ENCODE measurements around the gene CNKSR3. TPM values are rescaled to one million over a fixed set of nuclear protein-coding genes. Genes with fewer than 3 reads are reported as not detected.

CNKSR3 gene
- total and polyA plus RNA-seq, 2 donors from 2014 or later = 13.8 to 63.1 TPM

GRCh38 chr6:154432533-154433476 lies 77.7 kb downstream of the CNKSR3 start:
- no peak overlapping the region for H3K4me3 ChIP-seq (ENCODE audit: low read length in 3 of 3)
- DNase-seq = peak in 2 of 5 donors; percentile 63 to 81
- no peaks in the 10 kb centered on the region for H3K27me3 ChIP-seq (ENCODE audit: control insufficient read depth, insufficient read depth, low read length)
- TF ChIP-seq CTCF (IDR thresholded peaks at IDR 0.05; ENCODE audit: borderline replicate concordance, extremely low read depth, insufficient read depth) = no peak
- H3K27ac ChIP-seq (ENCODE audit: low read depth in 2 of 2, low read length in 2 of 2) = peak overlapping the region in 1 of 2 donors; percentile 41
- H3K36me3 ChIP-seq (ENCODE audit: control insufficient read depth in 2 of 3, insufficient read depth in 3 of 3, low read length in 3 of 3) = peaks cover 10 to 12% (median 11%) of the 10 kb centered on the region in 3 donors
- peak; percentile 42 for FAIRE-seq
- H3K9me3 ChIP-seq (ENCODE audit: control insufficient read depth in 2 of 3, insufficient read depth in 1 of 3, low read length in 3 of 3) = no peaks in the 10 kb centered on the region
- H3K4me1 ChIP-seq (ENCODE audit: control insufficient read depth in 2 of 3, insufficient read depth in 2 of 3, low read depth in 1 of 3, low read length in 3 of 3) = peaks cover 0 to 15% (median 15%) of the 10 kb centered on the region in 3 donors
- no peak overlapping the region for H3K9ac ChIP-seq (ENCODE audit: low read length in 3 of 3)
- intact Hi-C loops (cut with DNase I) = no loop called here

GRCh38 chr6:154430481-154430919 lies 80.0 kb downstream of the CNKSR3 start:
- no peak overlapping the region for H3K9ac ChIP-seq (ENCODE audit: low read length in 3 of 3)

GRCh38 chr6:154429711-154430110 lies 80.8 kb downstream of the CNKSR3 start:
- intact Hi-C loops (cut with DNase I) = no loop called here
- no peak for DNase-seq
- no peak for TF ChIP-seq CTCF (IDR thresholded peaks at IDR 0.05; ENCODE audit: borderline replicate concordance, extremely low read depth, insufficient read depth)
- H3K4me1 ChIP-seq (ENCODE audit: control insufficient read depth in 2 of 3, insufficient read depth in 2 of 3, low read depth in 1 of 3, low read length in 3 of 3) = peaks cover 0 to 15% (median 12%) of the 10 kb centered on the region in 3 donors
- H3K27me3 ChIP-seq (ENCODE audit: control insufficient read depth, insufficient read depth, low read length) = no peaks in the 10 kb centered on the region
- no peak for FAIRE-seq
- H3K9me3 ChIP-seq (ENCODE audit: control insufficient read depth in 2 of 3, insufficient read depth in 1 of 3, low read length in 3 of 3) = no peaks in the 10 kb centered on the region
- no peak overlapping the region for H3K9ac ChIP-seq (ENCODE audit: low read length in 3 of 3)
- H3K27ac ChIP-seq (ENCODE audit: low read depth in 2 of 2, low read length in 2 of 2) = no peak overlapping the region
- no peak overlapping the region for H3K4me3 ChIP-seq (ENCODE audit: low read length in 3 of 3)
- H3K36me3 ChIP-seq (ENCODE audit: control insufficient read depth in 2 of 3, insufficient read depth in 3 of 3, low read length in 3 of 3) = peaks cover 12 to 27% (median 21%) of the 10 kb centered on the region in 3 donors

More at GRCh38 chr6:154430481-154430919, 80.0 kb downstream of the CNKSR3 start:
- TF ChIP-seq CTCF (IDR thresholded peaks at IDR 0.05; ENCODE audit: borderline replicate concordance, extremely low read depth, insufficient read depth) = no peak
- Histone ChIP-seq H3K27ac (ENCODE audit: low read depth in 2 of 2, low read length in 2 of 2) (peak overlapping the region in 1 of 2 donors; percentile 41), H3K36me3 (ENCODE audit: control insufficient read depth in 2 of 3, insufficient read depth in 3 of 3, low read length in 3 of 3) (peaks cover 12 to 23% (median 18%) of the 10 kb centered on the region in 3 donors), H3K4me3 (ENCODE audit: low read length in 3 of 3) (no peak overlapping the region), H3K4me1 (ENCODE audit: control insufficient read depth in 2 of 3, insufficient read depth in 2 of 3, low read depth in 1 of 3, low read length in 3 of 3) (peaks cover 0 to 15% (median 15%) of the 10 kb centered on the region in 3 donors), H3K9me3 (ENCODE audit: control insufficient read depth in 2 of 3, insufficient read depth in 1 of 3, low read length in 3 of 3) (no peaks in the 10 kb centered on the region), H3K27me3 (ENCODE audit: control insufficient read depth, insufficient read depth, low read length) (no peaks in the 10 kb centered on the region)
- intact Hi-C loops (cut with DNase I) = no loop called here
- FAIRE-seq (no peak), DNase-seq (no peak)

Data from kidney (tissue), 14 donors.